Cerebellar cortex (tissue), 1 donor: ENCODE measurements around the gene EFHD1.
"Not testable (repeated sequence)": the region's sequence is repeated elsewhere in the genome, so short reads cannot be mapped to it uniquely, and the experiment has no call there.

Source experiments
- DNase-seq: peaks from one replicate; pipeline ENCODE4 v3.0.0-alpha.2; 2015; ENCODE audit warnings: low spot score

EFHD1 gene

DNA sequence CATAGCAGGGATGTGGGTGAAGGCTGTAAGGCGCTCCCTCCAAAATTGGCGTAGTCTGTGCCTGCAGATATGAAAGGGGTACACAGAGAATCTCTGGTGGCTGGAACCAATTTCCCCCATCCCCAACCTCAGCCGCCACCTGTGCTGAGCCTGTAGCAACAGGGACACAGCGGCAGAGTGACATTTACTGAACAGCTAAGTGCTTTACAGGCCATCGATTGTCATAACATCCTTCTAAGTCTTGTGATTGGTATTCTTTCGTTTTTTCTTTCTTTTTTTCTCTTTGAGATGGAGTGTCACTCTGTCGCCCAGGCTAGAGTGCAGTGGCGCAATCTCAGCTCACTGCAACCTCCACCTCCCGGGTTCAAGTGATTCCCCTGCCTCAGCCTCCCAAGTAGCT is 12.2 kb upstream of the EFHD1 start:
- DNase-seq: no peak

DNA sequence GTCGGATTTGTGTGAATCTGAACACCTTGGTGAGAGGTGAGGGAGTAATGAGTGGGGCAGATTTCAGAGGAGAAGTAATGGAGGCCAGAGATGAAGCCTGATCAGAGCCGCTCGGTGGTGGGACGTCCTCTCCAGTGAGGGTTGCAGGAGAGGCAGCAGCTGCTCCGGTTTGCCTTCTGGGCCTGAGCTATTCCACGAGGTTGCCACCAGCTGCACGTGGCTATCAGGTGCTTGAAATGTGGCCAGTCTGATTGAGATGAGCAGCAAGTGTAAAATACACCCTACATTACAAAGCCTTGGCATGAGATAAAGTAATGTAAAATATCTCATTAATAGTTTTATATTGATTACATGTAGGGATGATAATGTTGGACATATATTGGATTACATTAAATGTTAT is 10.8 kb upstream of the EFHD1 start:
- DNase-seq: no peak

DNA sequence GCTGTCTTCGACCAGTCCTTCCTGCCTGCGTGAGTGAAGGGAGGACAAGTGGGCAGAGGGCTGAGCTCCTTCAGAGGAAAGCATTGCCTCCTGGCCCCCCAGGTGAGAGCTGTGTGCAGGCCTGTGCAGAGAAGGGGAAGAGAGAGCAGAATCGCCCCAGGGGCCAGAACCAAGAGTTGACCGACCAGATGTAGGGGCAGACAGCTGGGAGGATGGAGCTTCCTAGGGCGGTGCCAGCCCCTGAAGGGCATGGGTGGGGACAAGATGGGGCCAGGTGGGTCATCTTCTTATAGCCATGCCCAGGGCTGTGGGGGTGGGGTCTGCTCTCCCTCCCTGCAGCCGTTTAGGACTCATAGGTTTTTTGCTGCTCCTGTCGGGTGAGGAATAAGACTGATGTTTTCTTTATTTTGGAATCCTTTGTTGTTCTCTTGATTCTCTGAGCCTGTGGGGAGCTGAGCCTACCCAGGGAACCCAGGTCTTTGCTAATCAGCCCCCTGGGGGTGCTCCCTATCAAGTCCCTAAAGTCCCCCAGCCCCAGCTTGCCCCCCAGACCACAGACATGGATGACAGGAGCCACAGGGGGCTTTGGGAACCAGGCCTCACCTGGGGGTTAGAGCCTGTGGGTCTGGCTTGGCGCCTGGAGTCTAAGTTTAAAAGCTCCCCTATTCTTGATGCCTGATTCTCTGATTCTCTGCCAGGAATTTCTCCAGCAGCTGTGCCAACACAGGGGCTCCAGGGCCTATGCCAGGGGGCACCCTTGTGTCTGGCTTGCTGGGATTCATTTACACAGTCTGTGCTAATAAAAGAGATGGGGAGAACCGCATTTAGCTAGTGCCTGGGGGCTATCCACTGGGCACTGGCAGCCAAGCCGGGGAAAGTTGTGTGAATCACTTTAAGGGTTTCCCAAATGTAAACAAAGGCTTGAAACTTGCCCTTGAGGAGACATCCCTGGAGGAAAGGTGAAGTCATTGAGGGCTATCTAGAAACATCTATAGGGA is 9.3 kb upstream of the EFHD1 start:
- no peak for DNase-seq

DNA sequence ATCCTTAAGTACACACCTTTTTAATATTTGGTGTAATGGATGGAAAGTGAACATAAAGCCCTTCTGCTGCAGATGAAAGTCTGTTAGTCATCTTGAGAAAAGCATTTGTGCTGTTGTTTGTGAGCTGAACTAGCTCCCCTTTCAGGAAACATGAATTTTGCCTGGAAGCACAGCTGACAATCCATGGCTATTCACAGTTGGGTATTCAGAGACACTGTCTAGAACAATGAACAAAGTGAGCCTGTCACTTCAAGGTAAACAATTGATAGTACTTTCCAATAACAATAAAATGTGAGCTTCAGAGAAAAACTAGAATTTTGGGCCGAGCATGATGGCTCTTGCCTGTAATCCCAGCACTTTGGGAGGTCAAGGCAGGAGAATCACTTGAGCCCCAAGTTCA is 6.8 kb upstream of the EFHD1 start:
- DNase-seq: no peak

DNA sequence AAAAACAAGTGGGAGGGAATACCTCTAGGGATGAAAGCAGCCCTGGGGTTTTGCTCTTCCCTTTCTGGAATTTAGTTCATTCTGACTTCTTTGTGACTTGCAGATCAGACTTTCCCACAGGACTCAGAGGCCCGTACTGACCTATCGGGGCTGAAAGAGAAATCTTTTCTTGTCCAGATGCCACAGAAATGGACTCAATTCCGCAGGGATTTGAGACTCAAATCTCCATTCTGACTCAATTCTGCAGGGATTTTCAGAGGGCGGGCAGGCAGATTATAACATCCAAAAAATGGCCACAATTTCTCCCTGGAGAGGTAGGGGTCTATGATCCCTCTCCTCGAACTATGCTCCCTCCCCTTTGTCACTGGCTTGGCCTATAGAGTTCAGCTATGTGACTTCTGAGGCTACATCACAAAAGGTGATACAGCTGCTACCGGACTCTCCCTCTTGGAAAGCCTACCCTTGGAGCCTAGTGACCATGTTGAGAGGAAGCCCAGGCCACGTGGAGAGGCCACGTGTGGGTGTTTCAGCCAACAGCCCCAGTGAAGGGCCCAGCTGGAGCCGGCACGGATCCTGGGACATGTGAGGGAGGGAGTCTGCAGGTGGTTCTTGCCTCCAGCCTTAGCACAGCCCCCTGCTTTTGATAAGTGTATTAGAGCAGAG is 4.8 kb upstream of the EFHD1 start:
- DNase-seq: no peak

DNA sequence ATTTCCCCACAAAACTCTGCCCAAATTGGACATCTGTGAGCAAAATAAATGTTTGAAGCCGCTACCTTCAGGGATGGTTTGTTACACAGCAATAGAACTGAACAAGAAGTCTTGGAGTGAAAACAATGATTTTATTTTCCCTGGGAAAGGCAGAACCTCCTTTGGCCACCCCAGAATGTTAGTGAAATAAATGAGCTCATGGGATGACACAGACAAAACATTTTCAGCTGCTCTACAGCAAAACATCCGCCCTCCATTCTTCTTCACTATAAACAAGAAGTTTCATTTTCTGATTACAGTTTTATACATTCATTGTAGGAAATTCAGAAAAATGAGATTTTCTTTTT is 4.3 kb upstream of the EFHD1 start:
- DNase-seq: no peak

DNA sequence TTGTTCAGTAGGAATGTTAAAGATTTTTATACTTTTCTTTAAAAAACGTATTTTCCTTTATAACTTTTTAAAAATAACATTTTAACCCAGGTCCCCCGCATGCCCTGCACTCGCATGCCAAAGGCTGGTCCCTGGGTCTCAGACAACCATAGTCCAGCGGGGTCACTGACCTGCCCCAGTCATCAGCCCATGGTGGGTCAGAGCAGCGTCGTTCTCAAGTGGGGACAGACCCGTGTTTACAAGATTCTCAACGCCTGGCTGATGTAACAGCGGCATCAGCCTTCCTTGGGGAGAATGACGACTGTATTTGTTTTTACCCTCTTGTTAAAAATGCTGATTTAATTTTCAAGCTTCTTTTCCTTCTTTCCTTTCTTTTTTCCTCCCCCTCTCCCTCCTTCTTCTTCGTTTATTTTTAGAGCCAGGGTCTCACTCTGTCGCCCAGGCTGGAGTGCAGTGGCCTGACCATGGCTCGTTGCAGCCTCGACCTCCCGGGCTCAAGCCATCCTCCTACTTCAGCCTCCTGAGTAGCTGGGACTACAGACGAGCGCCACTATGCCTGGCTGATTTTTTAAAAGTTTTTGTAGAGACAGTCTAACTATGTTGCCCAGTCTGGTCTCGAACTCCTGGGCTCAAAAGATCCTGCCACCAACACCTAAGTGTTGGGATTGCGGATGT is 1.0 kb upstream of the EFHD1 start:
- DNase-seq: no peak

DNA sequence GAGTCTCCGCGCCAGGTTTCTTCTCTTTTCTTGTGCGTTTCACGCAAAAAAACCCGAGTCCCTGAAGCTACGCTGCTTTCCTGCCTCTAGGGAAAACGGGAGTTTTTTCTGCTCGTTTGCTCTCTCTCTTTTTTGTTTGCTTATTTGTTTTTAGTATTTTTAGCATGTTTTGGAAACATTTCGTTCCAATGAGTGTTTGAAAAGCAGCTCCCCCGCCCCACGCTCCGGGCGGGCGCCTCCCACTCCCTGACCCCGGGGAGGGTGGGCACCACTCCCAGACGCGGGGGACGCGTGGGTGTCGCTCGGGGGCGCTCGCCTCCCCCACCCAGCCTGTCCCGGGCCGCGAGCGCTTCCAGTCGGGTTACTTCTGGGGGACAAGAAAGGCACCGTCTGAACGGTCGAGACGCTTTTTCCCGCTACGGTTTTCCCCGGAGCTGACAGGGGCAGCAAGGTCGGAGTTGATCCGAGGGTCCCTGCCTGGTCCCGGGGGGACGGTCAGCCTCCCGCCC is 446 bp upstream of the EFHD1 start:
- DNase-seq: peak; percentile 22

DNA sequence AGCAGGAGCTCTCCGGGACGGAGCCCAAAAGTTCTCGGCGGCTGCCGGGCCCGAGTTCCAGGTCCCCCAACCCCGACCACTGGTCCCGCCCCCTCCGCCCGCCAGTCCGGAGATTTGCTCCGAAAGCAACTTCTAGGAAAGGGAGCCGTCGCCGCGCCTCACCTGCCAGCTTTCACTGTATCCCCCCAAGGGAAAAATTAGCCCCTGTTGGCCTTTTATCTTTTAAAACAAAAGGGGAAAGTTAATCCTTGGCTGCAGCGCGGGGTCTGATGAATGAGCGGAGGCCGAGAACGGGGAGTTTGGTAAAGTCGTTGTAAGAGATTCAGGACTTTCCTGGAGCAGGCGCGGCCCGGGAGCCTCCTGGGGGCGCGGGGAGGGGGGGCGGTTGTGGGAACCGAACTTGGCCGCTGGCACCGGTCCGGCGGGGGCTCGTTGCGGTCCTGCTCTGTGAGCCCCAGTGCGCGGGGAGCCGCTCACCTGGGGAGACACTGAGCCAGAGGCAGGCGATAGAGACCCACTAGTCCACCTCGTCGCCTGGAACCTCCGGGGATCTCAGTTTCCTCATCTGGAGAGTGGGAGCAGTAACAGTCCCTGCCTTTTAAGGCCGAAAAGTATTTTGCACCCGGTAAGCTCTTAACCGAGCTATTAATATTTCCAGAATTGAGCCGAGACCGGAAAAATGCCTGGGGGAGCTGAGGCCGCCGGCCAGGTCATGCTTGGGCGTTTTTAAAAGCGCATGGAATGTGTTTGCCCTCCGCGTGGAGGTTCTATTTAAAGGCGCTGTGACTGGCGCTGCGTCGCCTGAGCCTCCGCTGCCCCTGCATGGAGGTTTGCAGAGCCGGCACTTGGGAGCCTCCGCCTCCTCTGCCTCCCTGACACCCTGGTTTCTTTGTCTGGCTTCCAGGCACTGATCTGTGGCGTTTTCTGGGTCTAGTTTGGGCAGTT is 1.1 kb downstream of the EFHD1 start:
- DNase-seq: no peak

DNA sequence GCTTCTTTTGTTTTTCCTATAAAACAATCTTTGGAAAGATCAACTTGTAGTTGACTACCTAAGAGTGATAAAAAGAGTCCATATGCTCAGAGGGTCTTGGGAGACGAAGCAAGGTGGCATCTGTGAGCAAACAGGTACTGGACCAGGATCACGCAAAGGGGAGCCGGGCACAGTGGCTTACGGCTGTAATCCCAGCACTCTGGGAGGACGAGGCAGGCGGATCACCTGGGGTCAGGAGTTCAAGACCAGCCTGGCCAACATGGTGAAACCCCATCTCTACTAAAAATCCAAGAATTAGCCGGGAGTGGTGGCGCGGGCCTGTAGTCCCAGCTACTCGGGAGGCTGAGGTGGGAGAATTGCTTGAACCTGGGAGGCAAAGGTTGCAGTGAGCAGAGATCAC is 2.0 kb downstream of the EFHD1 start:
- DNase-seq: not testable (repeated sequence)

DNA sequence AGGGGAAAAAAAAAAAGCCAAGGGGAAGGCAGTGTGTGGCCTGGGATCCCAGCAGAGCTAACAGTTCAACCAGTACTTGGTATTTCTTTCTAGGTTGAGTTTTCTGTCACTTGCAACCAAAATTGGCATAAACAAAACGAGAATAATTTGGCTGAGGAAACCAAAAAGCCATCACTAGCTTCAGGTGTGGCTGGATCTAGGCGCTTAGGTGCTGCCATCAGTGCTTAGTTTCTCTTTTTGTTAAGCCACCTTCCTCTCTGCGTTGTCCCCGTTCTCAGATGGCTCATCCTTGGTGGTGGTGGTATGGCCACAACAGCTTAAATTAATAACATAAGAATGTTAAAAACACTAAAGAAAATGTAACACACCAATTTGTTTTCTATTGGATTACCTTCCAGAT is 2.4 kb downstream of the EFHD1 start:
- no peak for DNase-seq

DNA sequence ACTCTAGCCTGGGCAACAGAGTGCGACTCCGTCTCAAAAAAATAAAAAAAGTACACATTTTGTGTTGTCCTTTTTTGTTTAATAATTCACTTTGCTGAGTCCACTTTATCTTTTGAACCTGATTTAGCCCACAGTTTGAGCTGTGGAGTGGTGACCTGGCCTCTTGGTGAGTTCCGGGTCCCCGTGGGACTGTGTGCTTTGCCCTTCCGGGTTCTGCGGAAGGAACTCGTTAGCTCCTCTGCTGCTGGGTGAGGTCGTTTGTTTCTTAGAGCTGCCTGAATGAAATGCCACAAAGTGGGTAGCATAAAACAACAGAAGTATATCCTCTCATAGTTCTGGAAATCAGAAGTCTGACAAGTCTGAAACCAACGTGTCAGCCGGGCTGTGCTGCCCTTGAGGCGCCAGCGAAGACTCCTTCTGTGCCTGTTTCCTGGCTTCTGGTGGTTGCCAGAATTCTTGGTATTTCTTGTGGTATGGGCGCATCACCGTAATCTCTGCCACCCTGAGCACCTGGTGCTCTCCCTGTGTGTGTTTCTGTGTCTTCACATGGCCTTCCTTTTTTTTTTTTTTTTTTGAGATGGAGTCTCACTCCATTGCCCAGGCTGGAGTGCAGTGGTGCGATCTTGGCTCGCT is 3.5 kb downstream of the EFHD1 start:
- DNase-seq: no peak

DNA sequence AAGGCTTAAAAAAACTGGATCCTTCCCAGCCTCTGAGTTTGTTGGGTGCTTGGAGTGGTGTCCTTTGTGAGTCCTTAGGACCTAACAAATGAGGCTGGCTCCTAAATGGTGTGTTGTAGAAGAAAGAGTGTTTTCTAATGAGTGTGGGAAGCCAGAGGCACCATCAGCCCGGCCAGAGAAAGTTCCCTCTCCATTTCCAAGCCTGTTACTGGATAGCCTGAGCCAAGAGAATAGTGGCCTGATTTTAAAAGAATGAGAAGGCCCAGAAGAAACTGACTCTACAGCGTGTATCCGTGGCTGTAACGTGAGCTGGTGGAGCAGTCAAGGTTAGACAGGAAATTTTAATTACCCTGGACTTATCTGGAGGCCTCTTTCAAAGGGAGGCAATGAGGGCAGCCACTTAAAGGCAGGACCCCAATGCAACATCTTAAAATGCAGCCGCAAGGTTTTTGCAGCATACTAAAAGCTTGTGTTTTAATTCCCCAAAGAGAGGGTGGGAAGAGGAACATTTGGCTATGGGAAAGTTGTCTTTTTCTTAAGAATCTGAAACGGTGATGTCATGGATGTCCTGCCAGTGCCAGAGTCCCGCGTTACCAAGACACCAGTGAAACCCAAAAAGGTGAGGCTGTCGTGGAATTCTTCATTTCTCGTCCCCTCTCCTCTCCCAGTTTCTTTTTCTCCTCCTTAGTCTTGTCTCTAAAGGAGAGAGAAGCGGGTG is 4.6 kb downstream of the EFHD1 start:
- DNase-seq: no peak

DNA sequence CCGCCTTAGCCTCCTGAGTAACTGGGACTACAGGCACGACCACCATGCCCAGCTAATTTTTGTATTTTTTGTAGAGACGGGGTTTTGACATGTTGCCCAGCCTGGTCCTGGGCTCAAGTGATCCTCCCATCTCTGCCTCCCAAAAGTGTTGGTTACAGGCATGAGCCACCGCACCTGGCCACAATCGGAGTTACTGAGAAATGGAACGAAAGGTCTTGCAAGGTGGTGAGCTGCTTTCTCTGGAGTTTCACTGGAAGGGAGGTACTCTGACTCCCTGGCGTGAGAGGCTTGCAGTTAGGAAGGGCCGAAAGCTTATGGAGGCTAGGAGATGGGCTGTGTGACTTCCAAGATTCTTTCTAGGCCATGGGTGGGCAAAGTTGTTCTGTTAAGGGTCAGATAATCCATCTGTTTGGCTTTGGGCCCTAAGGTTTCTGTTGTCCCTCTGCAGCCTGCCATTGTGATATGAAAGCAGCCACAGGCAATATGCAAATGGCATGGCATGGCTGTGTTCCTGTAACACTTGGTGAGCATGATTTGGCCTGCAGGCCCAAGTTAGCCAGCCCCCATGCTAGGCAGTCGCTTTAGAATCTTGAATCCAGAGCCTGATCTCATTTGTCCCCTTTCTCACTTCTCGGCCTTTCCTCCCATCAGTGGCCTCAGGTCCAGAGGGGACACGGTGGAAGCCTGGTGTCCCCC is 7.9 kb downstream of the EFHD1 start:
- no peak for DNase-seq

DNA sequence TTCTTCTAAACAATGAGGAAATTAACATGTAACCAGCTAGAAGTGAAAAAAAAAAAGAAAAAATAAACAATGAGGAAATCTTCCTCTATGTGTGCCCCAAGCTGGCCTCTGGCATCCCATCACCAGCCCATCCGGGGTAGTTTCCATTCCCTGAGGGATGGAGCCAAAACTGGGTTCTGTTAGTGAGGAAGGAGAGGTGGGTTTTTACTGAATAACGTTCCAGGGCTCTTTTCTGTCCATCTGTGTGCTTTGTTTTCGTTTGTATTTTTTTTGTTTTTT is 9.7 kb downstream of the EFHD1 start:
- no peak for DNase-seq

DNA sequence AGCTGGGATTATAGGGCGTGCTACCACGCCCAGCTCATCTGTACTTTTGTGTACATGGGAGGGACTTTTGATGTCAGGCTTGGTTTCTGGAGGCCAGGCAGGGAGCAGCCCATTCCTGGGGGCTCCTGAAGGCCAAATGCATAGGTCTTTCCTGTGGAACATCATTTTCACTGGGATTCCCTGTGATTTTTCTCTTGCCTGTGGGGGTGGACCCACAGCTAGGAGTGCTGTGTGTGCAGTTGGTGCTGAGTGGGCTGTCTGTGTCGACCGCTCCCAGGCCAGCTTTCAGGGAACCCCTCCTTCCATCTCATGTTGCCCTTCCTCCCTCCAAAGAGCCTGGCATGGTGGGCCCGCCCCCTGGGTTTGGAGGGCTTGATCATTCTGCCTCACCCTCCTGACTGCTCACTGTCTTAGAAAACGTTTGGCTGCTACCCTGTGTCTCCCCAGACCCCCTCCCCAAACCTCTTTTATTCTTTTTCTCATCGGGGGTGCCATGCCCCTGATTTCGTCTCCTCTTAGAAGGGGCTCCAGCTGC is 10.5 kb downstream of the EFHD1 start:
- DNase-seq: no peak

DNA sequence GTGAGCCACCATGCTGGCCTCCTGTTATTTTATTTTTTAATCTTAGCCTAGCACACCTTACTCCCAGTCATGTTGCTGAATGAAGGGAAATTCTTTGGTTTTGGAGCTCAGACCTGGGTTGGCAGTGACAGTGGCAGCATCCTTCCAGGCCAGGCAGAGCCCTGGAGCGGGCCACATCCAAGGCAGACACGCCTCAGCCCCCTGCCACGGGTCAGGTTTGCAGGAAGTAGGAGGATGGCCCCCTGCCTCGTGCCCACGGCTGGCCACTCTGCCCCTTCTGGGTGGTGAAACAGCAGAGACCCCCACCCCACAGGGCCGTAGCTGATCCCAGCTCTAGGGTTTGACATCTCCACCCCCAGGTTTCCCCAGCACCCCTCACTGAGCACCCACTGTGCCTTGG is 11.7 kb downstream of the EFHD1 start:
- no peak for DNase-seq

DNA sequence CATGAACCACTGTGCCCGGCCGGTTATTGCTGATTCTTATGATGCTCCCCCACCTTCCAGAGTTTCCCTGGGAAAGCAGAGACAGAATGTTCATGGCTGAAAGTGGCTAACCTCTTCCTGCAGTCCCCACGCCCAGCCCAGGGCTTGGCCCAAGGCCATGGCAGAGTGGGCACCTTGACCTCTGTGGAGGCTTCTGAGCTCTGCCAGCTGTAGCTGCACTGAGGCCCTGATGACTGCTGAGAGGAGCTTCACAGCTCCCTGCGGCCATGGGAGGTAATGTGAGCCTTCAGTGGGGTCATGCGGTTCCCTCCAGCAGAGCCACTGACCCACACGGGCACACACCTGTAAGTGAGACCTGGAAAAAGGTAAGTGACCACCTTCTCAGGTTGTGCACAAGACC is 13.3 kb downstream of the EFHD1 start:
- no peak for DNase-seq

DNA sequence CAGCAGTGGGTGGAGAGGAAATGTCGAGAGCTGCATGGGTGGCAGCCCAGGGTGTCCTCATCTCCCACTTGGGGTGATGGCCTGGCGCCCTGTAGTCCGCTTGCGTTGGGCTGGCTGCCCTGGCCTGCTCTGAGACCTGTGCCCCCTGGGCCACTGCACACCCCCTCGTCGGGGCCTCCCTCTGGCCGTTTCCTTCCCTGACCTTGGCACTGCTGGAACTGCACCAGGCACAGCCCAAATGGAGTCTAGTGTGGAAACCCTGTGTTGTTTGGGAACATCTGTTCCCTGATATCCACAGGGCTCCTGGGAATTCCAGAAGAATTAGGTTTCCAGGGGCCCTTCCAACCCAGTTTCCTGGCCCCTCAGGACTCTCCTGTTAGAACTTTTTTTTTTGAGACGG is 13.9 kb downstream of the EFHD1 start:
- DNase-seq: no peak

DNA sequence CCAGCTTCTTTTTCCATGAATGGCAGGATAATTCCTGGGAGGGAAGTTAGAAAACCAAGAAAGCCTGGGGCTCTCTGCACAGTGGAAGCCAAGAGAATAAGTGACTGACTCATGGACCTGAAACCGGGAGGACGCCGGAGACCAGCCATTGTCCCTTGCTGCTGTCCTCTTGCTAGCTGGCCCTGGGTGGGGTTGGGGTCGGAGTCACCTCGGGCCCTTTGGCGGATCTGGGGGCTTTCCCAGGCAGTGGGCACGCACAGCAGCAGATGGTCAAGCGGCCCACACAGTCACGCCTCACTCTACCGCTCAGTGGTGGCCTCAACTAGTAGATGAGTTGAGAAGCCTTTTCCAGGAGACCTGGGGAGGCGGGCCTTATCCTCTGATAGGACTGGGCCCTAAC is 15.6 kb downstream of the EFHD1 start:
- DNase-seq: no peak
